Fibroblast of pulmonary artery (primary cell): ENCODE measurements around the gene SIPA1L3.

Source experiments
- DNase-seq: peaks from one replicate; pipeline ENCODE4 v3.0.0-alpha.2; 2010; ENCODE audit warnings: low read depth
- H3K4me3 ChIP-seq: replicated peaks from 2 replicates; pipeline ENCODE4 v1.5.1; 2011; ENCODE audit warnings: low read depth, mild to moderate bottlenecking, control low read depth, low read length, moderate library complexity
- CTCF ChIP-seq: IDR thresholded peaks from 2 replicates; pipeline ENCODE4 v1.5.1; 2011; ENCODE audit warnings: mild to moderate bottlenecking, control low read depth, low read length, inconsistent platforms; ENCODE audit errors: missing control alignments

The SIPA1L3 gene

GRCh38 chr19:37899453-37899852 lies 7.6 kb upstream of the SIPA1L3 start:
- DNase-seq = no peak
- TF ChIP-seq CTCF = no peak
- no peak overlapping the region for H3K4me3 ChIP-seq

GRCh38 chr19:37899966-37900365 lies 7.0 kb upstream of the SIPA1L3 start:
- H3K4me3 ChIP-seq = no peak overlapping the region
- no peak for TF ChIP-seq CTCF
- DNase-seq = no peak

- peak; percentile 80 for DNase-seq
- peak; percentile 82 for TF ChIP-seq CTCF
- H3K4me3 ChIP-seq = no peak overlapping the region
Measured at GRCh38 chr19:37902668-37903067, 4.3 kb upstream of the SIPA1L3 start.

- no peak for TF ChIP-seq CTCF
- DNase-seq = no peak
- no peak overlapping the region for H3K4me3 ChIP-seq
Measured at GRCh38 chr19:37903096-37903495, 3.9 kb upstream of the SIPA1L3 start.

- H3K4me3 ChIP-seq = peak within 1 kb of the TSS; percentile 89
- peak; percentile 16 for DNase-seq
- TF ChIP-seq CTCF = no peak
Measured at GRCh38 chr19:37905946-37906868, 801 bp upstream of the SIPA1L3 start, which contains the start of gene WDR87. Gene WDR87 (minus strand): TSS chr19:37906594. CDS start chr19:37898239, 8,355 bp downstream.

GRCh38 chr19:37907735-37908455 lies 887 bp downstream of the SIPA1L3 start:
- peak; percentile 4 for DNase-seq
- TF ChIP-seq CTCF = no peak
- peak overlapping the region; percentile 89 for H3K4me3 ChIP-seq
